GM12878 (cell line): ENCODE measurements around the gene PRM2. TPM values are rescaled to one million over a fixed set of nuclear protein-coding genes. Genes with fewer than 3 reads are reported as not detected.
A peak's percentile ranks its signal among the peaks of the same experiment; 100 is the strongest.

Source experiments
- ATAC-seq: fragments of 200-7000 bp; cut with Tn5 transposase; 3 replicates; pipeline ENCODE4 v1.9.1; 2020; ENCODE audit warnings: mild to moderate bottlenecking, moderate library complexity
- BruUV-seq: library from RNA; stranded (reverse); fragments of 400-500 nt; replicated peaks from 2 replicates; lab custom pipeline; 2021; lab: Mats Ljungman, UMichigan
- CTCF ChIA-PET: fragments of 300-600 bp; sonication (Branson Sonifier 250); formaldehyde crosslinking; extraction: SDS; loops from one replicate; lab custom pipeline; 2021; ENCODE audit warnings: inconsistent platforms; lab: Yijun Ruan, JAX
- POLR2A ChIA-PET: fragments of 350-600 bp; formaldehyde crosslinking; extraction: SDS; loops from one replicate; lab custom pipeline; 2021; ENCODE audit warnings: inconsistent platforms; lab: Charles Lee
- RAD21 ChIA-PET: fragments of 300-600 bp; sonication (Branson Sonifier 250); formaldehyde crosslinking; loops from one replicate; lab custom pipeline; 2023; ENCODE audit warnings: antibody characterized with exemption; ENCODE audit not compliant: unreplicated experiment; lab: Charles Lee
- SMC1A ChIA-PET: fragments of 300-600 bp; sonication (Branson Sonifier 250); formaldehyde crosslinking; loops from one replicate; lab custom pipeline; 2023; ENCODE audit not compliant: unreplicated experiment, uncharacterized antibody; lab: Charles Lee
- DNase-seq: peaks from one replicate; pipeline ENCODE4 v3.0.0-alpha.2; 2011; ENCODE audit warnings: low read depth, low spot score
- FAIRE-seq: peaks from 3 replicates; lab custom pipeline; 2011; peaks lifted over from hg19 to GRCh38; lab: Jason Lieb, UNC
- H2AFZ ChIP-seq: 2 replicates; pipeline ENCODE4 v1.6.0; 2011; ENCODE audit warnings: low read depth, low read length, control low read depth; ENCODE audit not compliant: control insufficient read depth
- H3K27ac ChIP-seq: 2 replicates; pipeline ENCODE4 v1.5.1; 2011; ENCODE audit warnings: control low read depth; ENCODE audit not compliant: control insufficient read depth, insufficient read depth
- H3K27me3 ChIP-seq, 2 experiments: replicated peaks in 1 of 2; 2 replicates each; pipeline versions ENCODE4 v1.6.0 to v1.6.1; 2011; ENCODE audit warnings: low read length in 1 of 2; ENCODE audit not compliant: control insufficient read depth in 2 of 2, insufficient read depth in 2 of 2
- H3K36me3 ChIP-seq, 2 experiments: 2 replicates each; pipeline ENCODE4 v1.5.1; 2011; ENCODE audit warnings: low read length in 1 of 2; ENCODE audit not compliant: control insufficient read depth in 2 of 2, insufficient read depth in 2 of 2
- H3K4me1 ChIP-seq: 2 replicates; pipeline ENCODE4 v1.6.1; 2011; ENCODE audit warnings: mild to moderate bottlenecking, low read length, moderate library complexity, mixed read lengths; ENCODE audit not compliant: control insufficient read depth, insufficient read depth
- H3K4me2 ChIP-seq: 2 replicates; pipeline ENCODE4 v1.6.0; 2011; ENCODE audit warnings: control low read depth; ENCODE audit not compliant: control insufficient read depth, insufficient read depth
- H3K4me3 ChIP-seq: fragments of 200-600 bp; sonication (generic); 2 replicates; pipeline ENCODE4 v1.5.1; 2016
- H3K79me2 ChIP-seq: 2 replicates; pipeline ENCODE4 v1.6.0; 2011; ENCODE audit warnings: low read length; ENCODE audit not compliant: control insufficient read depth, insufficient read depth
- H3K9ac ChIP-seq: 2 replicates; pipeline ENCODE4 v1.8.0; 2011; ENCODE audit warnings: low read length, control low read depth, mixed read lengths; ENCODE audit not compliant: control insufficient read depth, insufficient read depth
- H3K9me3 ChIP-seq: replicated peaks from 3 replicates; pipeline ENCODE4 v1.5.1; 2011; ENCODE audit warnings: mild to moderate bottlenecking, low read length; ENCODE audit not compliant: control insufficient read depth, insufficient read depth
- H4K20me1 ChIP-seq: 2 replicates; pipeline ENCODE4 v1.6.0; 2011; ENCODE audit not compliant: control insufficient read depth, insufficient read depth
- ATF3 ChIP-seq: IDR thresholded peaks from 2 replicates; pipeline ENCODE4 v1.6.1; 2011; ENCODE audit warnings: low read depth, mild to moderate bottlenecking, low read length, moderate library complexity, borderline replicate concordance; ENCODE audit errors: extremely low read depth
- ATF7 ChIP-seq: fragments of 450-650 bp; IDR thresholded peaks from 2 replicates; pipeline ENCODE4 v1.6.1; 2016; ENCODE audit warnings: low read depth, mild to moderate bottlenecking
- CTCF ChIP-seq, 3 experiments: IDR thresholded peaks in 2 of 3; conservative IDR thresholded peaks in 1 of 3; 2 replicates each; pipeline ENCODE4 v1.5.1; 2011; ENCODE audit warnings: low read depth in 3 of 3, low read length in 3 of 3, mild to moderate bottlenecking in 3 of 3, control low read depth in 2 of 3, moderate library complexity in 2 of 3, inconsistent platforms in 1 of 3, mixed read lengths in 1 of 3; ENCODE audit not compliant: control insufficient read depth in 2 of 3, insufficient read depth in 1 of 3; ENCODE audit errors: extremely low read depth in 1 of 3
- EED ChIP-seq: sonication (generic); IDR thresholded peaks from 2 replicates; pipeline ENCODE4 v1.6.1; 2016; ENCODE audit warnings: antibody characterized with exemption, low read depth
- MAX ChIP-seq: IDR thresholded peaks from 2 replicates; pipeline ENCODE4 v1.6.1; 2012; ENCODE audit warnings: low read depth, low read length, improper control_type of control experiment
- MTA2 ChIP-seq: fragments of 450-650 bp; IDR thresholded peaks from 2 replicates; pipeline ENCODE4 v1.6.1; 2016; ENCODE audit warnings: low read depth, mild to moderate bottlenecking, moderate library complexity
- MXI1 ChIP-seq: fragments of 150-350 bp; IDR thresholded peaks from 2 replicates; pipeline ENCODE4 v1.6.1; 2011; ENCODE audit warnings: low read depth, mild to moderate bottlenecking, inconsistent platforms, low read length, improper control_type of control experiment
- PBX3 ChIP-seq: IDR thresholded peaks from 2 replicates; pipeline ENCODE4 v1.6.1; 2011; ENCODE audit warnings: mild to moderate bottlenecking, low read depth, low read length, moderate library complexity; ENCODE audit not compliant: insufficient replicate concordance
- RAD21 ChIP-seq: IDR thresholded peaks from 2 replicates; pipeline ENCODE4 v1.6.1; 2011; ENCODE audit warnings: mild to moderate bottlenecking, low read depth, low read length, moderate library complexity; ENCODE audit not compliant: insufficient read depth
- SKIL ChIP-seq: fragments of 450-650 bp; IDR thresholded peaks from 2 replicates; pipeline ENCODE4 v1.6.1; 2017; ENCODE audit warnings: mild to moderate bottlenecking, low read depth, inconsistent platforms; ENCODE audit not compliant: poor library complexity, severe bottlenecking
- TBL1XR1 ChIP-seq: IDR thresholded peaks from 2 replicates; pipeline ENCODE4 v1.6.1; 2012; ENCODE audit warnings: low read depth, low read length, improper control_type of control experiment
- TCF12 ChIP-seq: IDR thresholded peaks from 2 replicates; pipeline ENCODE4 v1.6.1; 2011; ENCODE audit warnings: low read depth, mild to moderate bottlenecking, low read length
- WRNIP1 ChIP-seq: IDR thresholded peaks from 2 replicates; pipeline ENCODE4 v1.6.1; 2011; ENCODE audit warnings: low read depth, low read length, improper control_type of control experiment, borderline replicate concordance
- ZBED1 ChIP-seq: IDR thresholded peaks from 2 replicates; pipeline ENCODE4 v1.6.1; 2016; ENCODE audit warnings: borderline replicate concordance
- WGBS: methylation state at CpG from one replicate; pipeline ENCODE4 v1.1.6; 2016; ENCODE audit warnings: low lambda C conversion rate; ENCODE audit not compliant: insufficient replicate concordance, insufficient coverage; ENCODE audit errors: missing lambda C conversion rate; 5-methylcytosine and 5-hydroxymethylcytosine counted together
- in situ Hi-C: fragments of 300-500 bp; cut with MboI; formaldehyde crosslinking; loops from 9 replicates; pipeline ENCODE4 v1.14.3; 2018; ENCODE audit warnings: mixed read lengths
- intact Hi-C: fragments of 100-400 bp; cut with micrococcal nuclease; formaldehyde crosslinking; loops from one replicate; pipeline ENCODE4 v1.14.2; 2022; ENCODE audit not compliant: unreplicated experiment
- polyA plus RNA-seq, 11 experiments: library from polyadenylated mRNA; depleted of rRNA in 4 of 11; unstranded in 6 of 11; stranded (reverse) in 5 of 11; fragments of >200 nt; fragmentation: Nextera tagmentation in 4 of 11; fragmentation: Illumina TruSeq in 1 of 11; extraction: Ambion mirVana in 4 of 11; extraction: Trizol in 1 of 11; gene quantifications; 1 replicate in 1 of 11; 2 replicates in 10 of 11; pipeline versions ENCODE4 v1.2.1 to v1.2.3, GENCODE V29; 2011 to 2016; ENCODE audit warnings: inconsistent platforms in 2 of 11, missing spikeins in 2 of 11, low read depth in 1 of 11
- total RNA-seq, 4 experiments: library from RNA; depleted of rRNA in 3 of 4; stranded (reverse); fragments of >200 nt in 3 of 4; fragmentation: Illumina TruSeq in 1 of 4; extraction: Trizol in 1 of 4; gene quantifications; 2 replicates each; pipeline versions ENCODE4 v1.2.1 to v1.2.3, GENCODE V29; 2013 to 2021

The PRM2 gene
- total and polyA plus RNA-seq, 10 of the 15 experiments (the other 5 are each of a cell fraction or from before 2014, with no cell fraction given): not detected

- ChIA-PET RAD21 (interaction anchor here (0.6 to 11.8 kb wide), 19 partner anchors 26 to 451 kb away, joined by 3 to 243 read pairs (median 4); no protein-coding TSS in a partner anchor), POLR2A (interaction anchor here (0.6 to 5.8 kb wide), 16 partner anchors 13 to 518 kb away, joined by 3 to 80 read pairs (median 4); no protein-coding TSS in a partner anchor), SMC1A (interaction anchor here (0.8 to 8.8 kb wide), 20 partner anchors 12 to 294 kb away, joined by 3 to 108 read pairs (median 5); partner anchors contain the start of gene TNP2), CTCF (interaction anchor here (1.0 to 11.0 kb wide), 12 partner anchors 38 to 309 kb away, joined by 3 to 170 read pairs (median 20); no protein-coding TSS in a partner anchor)
- Histone ChIP-seq H3K4me1 (peaks cover 34% of the 10 kb centered on the region), H4K20me1 (no peaks in the 10 kb centered on the region), H3K79me2 (peaks cover 22% of the 10 kb centered on the region), H3K9ac (peak overlapping the region; percentile 24; the same call in 1 of the 2 replicates), H3K27ac (peak overlapping the region; percentile 50), H3K9me3 (no peaks in the 10 kb centered on the region), H3K27me3 (no peaks in the 10 kb centered on the region), H2AFZ (peak overlapping the region; percentile 60), H3K4me3 (no peak overlapping the region), H3K4me2 (peak overlapping the region; percentile 95), H3K36me3 (no peaks in the 10 kb centered on the region; a peak in 1 of 4 replicates)
- DNase-seq (peak; percentile 68), ATAC-seq (peak; percentile 2), FAIRE-seq (peak; percentile 89)
- in situ Hi-C loops (no loop called here), intact Hi-C loops (loop anchor here (5.0 kb wide), 3 partner anchors 157 to 277 kb away; no protein-coding TSS in a partner anchor)
- no TSS peak for BruUV-seq
- WGBS: 24% methylated on average over 15 of the region's 15 CpGs
- TF ChIP-seq TBL1XR1 (no peak), RAD21 (0 out of 2 replicates have a peak, but pooled peaks have one; percentile 20), MTA2 (0 out of 2 replicates have a peak, but pooled peaks have one; percentile 22), WRNIP1 (no peak), ZBED1 (no peak), PBX3 (peak; percentile 81), MXI1 (peak; percentile 97), MAX (peak; percentile 60), ATF3 (no peak), SKIL (peak; percentile 30), CTCF (IDR thresholded peaks at IDR 0.05 in 2 of 3, conservative IDR thresholded peaks at IDR 0.05 in 1 of 3; ENCODE audit: control insufficient read depth in 2 of 3, extremely low read depth in 1 of 3, insufficient read depth in 1 of 3, low read depth in 3 of 3, low read length in 3 of 3) (no peak), EED (peak; percentile 86; the same call in 1 of the 2 replicates), TCF12 (0 out of 2 replicates have a peak, but pooled peaks have one; percentile 10), ATF7 (0 out of 2 replicates have a peak, but pooled peaks have one; percentile 31)
These were observed 17.5 kb downstream of the PRM2 start for GRCh38 chr16:11258553-11259492.
